OCI-M1 (cell line): Measurements from ENCODE around the gene SHROOM1.

ENCODE experiments used
- DNase-seq: peaks from one replicate; lab custom pipeline; 2025; lab: John Stamatoyannopoulos, UW

The SHROOM1 gene

GRCh38 chr5:132777209-132778069, 53.0 kb downstream of the SHROOM1 start, which contains the start of gene SEPTIN8:
Gene SEPTIN8, minus strand, starts transcription at chr5:132777239. Its CDS starts 102 bp downstream, at chr5:132777137.
- peak; percentile 42 for DNase-seq

GRCh38 chr5:132776938-132777208, 53.6 kb downstream of the SHROOM1 start:
- no peak for DNase-seq

- DNase-seq, result peak; percentile 65
These were observed 54.1 kb downstream of the SHROOM1 start for GRCh38 chr5:132776131-132776937.

- DNase-seq, result peak; percentile 40
These were observed 54.9 kb downstream of the SHROOM1 start for GRCh38 chr5:132775476-132775961.

- no peak for DNase-seq
These were observed 55.6 kb downstream of the SHROOM1 start for GRCh38 chr5:132774896-132775295.

- DNase-seq, result no peak
These were observed 56.0 kb downstream of the SHROOM1 start for GRCh38 chr5:132774406-132774805.

- peak; percentile 45 for DNase-seq
These were observed 56.7 kb downstream of the SHROOM1 start for GRCh38 chr5:132773601-132774355.

GRCh38 chr5:132773114-132773513, 57.3 kb downstream of the SHROOM1 start:
- DNase-seq, result no peak

GRCh38 chr5:132772291-132773070, 58.0 kb downstream of the SHROOM1 start:
- DNase-seq, result no peak
